ENCODE results near the gene CDH9. TPM values are rescaled to one million over a fixed set of nuclear protein-coding genes. Genes with fewer than 3 reads are reported as not detected.

CDH9 gene
- total and polyA plus RNA-seq, 2 of the 13 experiments (the other 11 are each of a cell fraction or from before 2014, with no cell fraction given): 0.03 to 0.24 TPM

DNA sequence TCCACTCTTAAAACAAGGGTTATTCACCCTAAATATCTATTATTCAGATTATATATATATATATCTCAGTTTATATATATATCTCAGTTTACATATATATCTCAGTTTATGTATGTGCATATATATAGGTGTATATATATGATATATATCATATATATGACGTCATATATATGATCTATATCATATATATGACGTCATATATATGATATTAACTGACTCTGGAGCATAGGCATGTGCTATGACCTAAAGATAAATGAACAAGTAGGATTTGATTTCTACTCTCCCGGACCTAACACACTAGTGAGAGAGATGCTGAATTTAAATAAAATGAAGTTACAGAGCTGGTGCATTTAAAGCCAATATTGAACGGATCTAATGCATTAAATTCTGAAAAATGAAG lies 174.3 kb downstream of the CDH9 start (continued):
- TF ChIP-seq, protein P1, sequence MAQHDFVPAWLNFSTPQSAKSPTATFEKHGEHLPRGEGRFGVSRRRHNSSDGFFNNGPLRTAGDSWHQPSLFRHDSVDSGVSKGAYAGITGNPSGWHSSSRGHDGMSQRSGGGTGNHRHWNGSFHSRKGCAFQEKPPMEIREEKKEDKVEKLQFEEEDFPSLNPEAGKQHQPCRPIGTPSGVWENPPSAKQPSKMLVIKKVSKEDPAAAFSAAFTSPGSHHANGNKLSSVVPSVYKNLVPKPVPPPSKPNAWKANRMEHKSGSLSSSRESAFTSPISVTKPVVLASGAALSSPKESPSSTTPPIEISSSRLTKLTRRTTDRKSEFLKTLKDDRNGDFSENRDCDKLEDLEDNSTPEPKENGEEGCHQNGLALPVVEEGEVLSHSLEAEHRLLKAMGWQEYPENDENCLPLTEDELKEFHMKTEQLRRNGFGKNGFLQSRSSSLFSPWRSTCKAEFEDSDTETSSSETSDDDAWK (CRISPR knock-in tag; IDR thresholded peaks at IDR 0.05): no peak

DNA sequence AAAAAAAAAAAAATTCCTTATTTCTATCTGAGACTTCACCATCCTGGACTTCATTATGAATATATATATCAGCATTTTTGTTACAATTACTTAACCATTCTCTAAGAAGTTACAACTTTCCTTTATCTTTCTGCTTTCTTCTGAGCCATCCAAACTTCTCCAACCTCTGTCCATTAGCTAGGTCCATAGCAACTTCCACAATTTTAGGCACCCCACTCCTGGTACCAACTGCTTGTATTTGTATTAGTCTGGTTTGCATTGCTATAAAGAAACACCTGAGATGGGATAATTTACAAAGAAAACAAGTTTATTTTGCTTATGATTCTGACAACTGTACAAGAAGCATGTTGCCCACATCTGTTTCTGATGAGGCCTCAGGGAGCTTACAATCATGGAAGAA lies 182.1 kb downstream of the CDH9 start:
- in situ Hi-C loops (cut with HindIII; ENCODE audit: extremely low pct_ligation_motif_present, low pct_unique_long_range_greater_than_20kb) (no loop called here), intact Hi-C loops (cut with micrococcal nuclease; ENCODE audit: unreplicated experiment) (no loop called here)
- no peak for DNase-seq (ENCODE audit: low spot score)
- Histone ChIP-seq H2AFZ (ENCODE audit: low read length) (no peak overlapping the region), H3K79me2 (ENCODE audit: insufficient read depth, low read length) (no peaks in the 10 kb centered on the region), H3K4me1 (ENCODE audit: insufficient read depth, low read length) (no peaks in the 10 kb centered on the region), H3K9me3 (ENCODE audit: low read length) (peaks cover 20% of the 10 kb centered on the region), H3K4me3 (replicated peaks in 1 of 3; ENCODE audit: insufficient read depth in 1 of 3, low read depth in 2 of 3, low read length in 3 of 3) (no peak overlapping the region), H4K20me1 (ENCODE audit: insufficient read depth, low read length) (no peaks in the 10 kb centered on the region), H3K27ac (ENCODE audit: extremely low read length, insufficient read depth, low read length) (no peak overlapping the region), H3K9ac (ENCODE audit: insufficient read depth, low read depth, low read length) (no peak overlapping the region), H3K4me2 (ENCODE audit: low read depth, low read length) (no peak overlapping the region), H3K27me3 (ENCODE audit: control insufficient read depth in 1 of 2, insufficient read depth in 2 of 2, low read length in 2 of 2) (no peaks in the 10 kb centered on the region), H3K36me3 (replicated peaks in 1 of 2; ENCODE audit: control insufficient read depth in 1 of 2, insufficient read depth in 2 of 2, low read length in 2 of 2) (no peaks in the 10 kb centered on the region)
- ATAC-seq: no peak
- no peak for FAIRE-seq
- TF ChIP-seq, protein P2, sequence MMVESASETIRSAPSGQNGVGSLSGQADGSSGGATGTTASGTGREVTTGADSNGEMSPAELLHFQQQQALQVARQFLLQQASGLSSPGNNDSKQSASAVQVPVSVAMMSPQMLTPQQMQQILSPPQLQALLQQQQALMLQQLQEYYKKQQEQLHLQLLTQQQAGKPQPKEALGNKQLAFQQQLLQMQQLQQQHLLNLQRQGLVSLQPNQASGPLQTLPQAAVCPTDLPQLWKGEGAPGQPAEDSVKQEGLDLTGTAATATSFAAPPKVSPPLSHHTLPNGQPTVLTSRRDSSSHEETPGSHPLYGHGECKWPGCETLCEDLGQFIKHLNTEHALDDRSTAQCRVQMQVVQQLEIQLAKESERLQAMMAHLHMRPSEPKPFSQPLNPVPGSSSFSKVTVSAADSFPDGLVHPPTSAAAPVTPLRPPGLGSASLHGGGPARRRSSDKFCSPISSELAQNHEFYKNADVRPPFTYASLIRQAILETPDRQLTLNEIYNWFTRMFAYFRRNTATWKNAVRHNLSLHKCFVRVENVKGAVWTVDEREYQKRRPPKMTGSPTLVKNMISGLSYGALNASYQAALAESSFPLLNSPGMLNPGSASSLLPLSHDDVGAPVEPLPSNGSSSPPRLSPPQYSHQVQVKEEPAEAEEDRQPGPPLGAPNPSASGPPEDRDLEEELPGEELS (CRISPR knock-in tag; IDR thresholded peaks at IDR 0.05): no peak
- TF ChIP-seq ZNF724P (CRISPR knock-in tag; IDR thresholded peaks at IDR 0.05; ENCODE audit: borderline replicate concordance): no peak
- TF ChIP-seq ETV5 (CRISPR knock-in tag; IDR thresholded peaks at IDR 0.05; ENCODE audit: borderline replicate concordance): no peak
- ChIA-PET POLR2A (no interaction called here), CTCF (ENCODE audit: low intra/inter-chr PET ratio, low total read pairs) (no interaction called here)
- no TSS peak for BruUV-seq (replicated peaks)

Measured in HepG2 (cell line).